Prostate gland (tissue), 2 donors: ENCODE data around the gene KRT73. TPM values are rescaled to one million over a fixed set of nuclear protein-coding genes. Genes with fewer than 3 reads are reported as not detected.
"Not testable (repeated sequence)": the region's sequence is repeated elsewhere in the genome, so short reads cannot be mapped to it uniquely, and the experiment has no call there.

Source experiments
- DNase-seq: peaks from one replicate; pipeline ENCODE4 v3.0.0-alpha.2; 2019; ENCODE audit warnings: low spot score
- H3K27ac ChIP-seq, 2 donors: fragments of 200-600 bp; sonication (generic); 2 replicates each; pipeline ENCODE4 v1.5.1; 2017 to 2019
- H3K27me3 ChIP-seq: fragments of 200-600 bp; sonication (generic); replicated peaks from 2 replicates; pipeline ENCODE4 v1.5.1; 2019; ENCODE audit not compliant: insufficient read depth
- H3K36me3 ChIP-seq, 2 donors: fragments of 200-600 bp; sonication (generic); 1 replicate in 1 of 2; 2 replicates in 1 of 2; pipeline versions ENCODE4 v1.5.1 to v1.8.1; 2017 to 2019
- H3K4me1 ChIP-seq: fragments of 200-600 bp; sonication (generic); replicated peaks from 2 replicates; pipeline ENCODE4 v1.5.1; 2019
- H3K4me3 ChIP-seq, 2 donors: fragments of 200-600 bp; sonication (generic); 2 replicates each; pipeline ENCODE4 v1.5.1; 2017 to 2019
- H3K9me3 ChIP-seq: fragments of 200-600 bp; sonication (generic); 2 replicates; pipeline ENCODE4 v1.5.1; 2017
- CTCF ChIP-seq, 4 experiments: fragments of 200-600 bp in 2 of 4; fragments of 450-650 bp in 2 of 4; sonication (generic) in 2 of 4; IDR thresholded peaks; 1 replicate in 3 of 4; 2 replicates in 1 of 4; pipeline ENCODE4 v1.5.1; 2016 to 2019; ENCODE audit warnings: antibody characterized with exemption in 4 of 4, mild to moderate bottlenecking in 2 of 4, moderate library complexity in 2 of 4
- POLR2A ChIP-seq: fragments of 450-650 bp; IDR thresholded peaks from one replicate; pipeline ENCODE4 v1.6.1; 2016; ENCODE audit warnings: antibody characterized with exemption, mild to moderate bottlenecking
- POLR2AphosphoS5 ChIP-seq: sonication (generic); formaldehyde crosslinking; IDR thresholded peaks from one replicate; pipeline ENCODE4 v1.6.1; 2017; ENCODE audit warnings: antibody characterized with exemption
- WGBS: methylation state at CpG from one replicate; pipeline ENCODE4 v1.1.5; 2018; 5-methylcytosine and 5-hydroxymethylcytosine counted together
- intact Hi-C: fragments of 100-400 bp; cut with DNase I; formaldehyde crosslinking; loops from one replicate; pipeline ENCODE4 v1.14.2; 2022
- total RNA-seq, 2 donors: library from RNA; depleted of rRNA; stranded (reverse); fragments of >200 nt; gene quantifications; one replicate each; pipeline ENCODE4 v1.1.0, GENCODE V29; 2016

KRT73 gene
- total RNA-seq, 2 donors from 2014 or later = not detected

DNA sequence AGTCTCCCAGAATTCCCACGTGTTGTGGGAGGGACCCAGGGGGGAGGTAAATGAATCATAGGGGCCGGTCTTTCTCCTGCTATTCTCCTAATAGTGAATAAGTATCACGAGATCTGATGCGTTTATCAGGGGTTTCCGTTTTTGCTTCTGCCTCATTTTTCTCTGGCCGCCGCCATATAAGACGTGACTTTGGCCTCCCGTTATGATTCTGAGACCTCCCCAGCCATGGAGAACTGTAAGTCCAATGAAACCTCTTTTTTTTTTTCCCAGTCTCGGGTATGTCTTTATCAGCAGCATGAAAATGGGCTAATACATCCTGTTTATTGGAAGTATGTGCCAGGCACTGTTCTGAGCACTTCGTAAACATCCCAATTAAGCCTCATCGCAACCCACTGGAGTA lies 17.9 kb downstream of the KRT73 start:
- DNase-seq = no peak
- no peak overlapping the region for H3K4me3 ChIP-seq
- 89% methylated on average over 12 of the region's 12 CpGs for WGBS
- no peaks in the 10 kb centered on the region for H3K4me1 ChIP-seq
- peaks cover 16% of the 10 kb centered on the region for H3K27me3 ChIP-seq
- TF ChIP-seq CTCF (IDR thresholded peaks at IDR 0.05) (no peak), POLR2A (no peak), POLR2AphosphoS5 (no peak)
- no peak overlapping the region for H3K27ac ChIP-seq
- H3K9me3 ChIP-seq = no peaks in the 10 kb centered on the region
- no peaks in the 10 kb centered on the region for H3K36me3 ChIP-seq
- intact Hi-C loops = no loop called here

- Histone ChIP-seq H3K4me1 (no peaks in the 10 kb centered on the region), H3K4me3 (no peak overlapping the region), H3K27me3 (peaks cover 16% of the 10 kb centered on the region), H3K27ac (no peak overlapping the region), H3K9me3 (no peaks in the 10 kb centered on the region), H3K36me3 (no peaks in the 10 kb centered on the region)
- TF ChIP-seq CTCF (IDR thresholded peaks at IDR 0.05) (no peak), POLR2AphosphoS5 (no peak), POLR2A (no peak)
- no peak for DNase-seq
- whole genome bisulfite sequencing = 76% methylated on average over 2 of the region's 2 CpGs
- intact Hi-C loops = no loop called here
Observed at GRCh38 chr12:52600071-52600470, 18.3 kb downstream of the KRT73 start.

DNA sequence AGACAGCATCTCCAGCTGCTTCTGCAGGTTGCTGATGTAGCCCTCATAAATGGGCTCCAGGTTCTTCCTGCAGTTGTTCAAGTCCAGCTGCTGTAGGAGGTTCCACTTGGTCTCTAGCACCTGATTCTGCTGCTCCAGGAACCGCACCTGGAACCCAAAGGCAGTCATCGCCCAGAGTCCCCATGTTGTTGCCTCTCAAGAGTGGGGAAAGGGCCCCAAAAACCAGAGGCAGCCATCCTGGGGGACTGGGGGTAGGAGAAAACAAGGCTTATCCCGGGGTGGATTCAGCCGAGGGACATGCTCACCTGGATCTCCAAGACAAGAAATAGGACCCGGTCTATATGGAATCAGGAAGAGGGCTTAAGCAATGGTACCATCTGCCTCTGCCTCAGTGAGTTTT lies 19.4 kb downstream of the KRT73 start:
- 96% methylated on average over 5 of the region's 5 CpGs for WGBS
- H3K36me3 ChIP-seq = no peaks in the 10 kb centered on the region
- no peak overlapping the region for H3K27ac ChIP-seq
- H3K9me3 ChIP-seq = no peaks in the 10 kb centered on the region
- no peaks in the 10 kb centered on the region for H3K4me1 ChIP-seq
- no peak overlapping the region for H3K4me3 ChIP-seq
- TF ChIP-seq POLR2AphosphoS5 (no peak), CTCF (IDR thresholded peaks at IDR 0.05) (no peak), POLR2A (no peak)
- H3K27me3 ChIP-seq = peaks cover 16% of the 10 kb centered on the region
- no peak for DNase-seq
- intact Hi-C loops = no loop called here

DNA sequence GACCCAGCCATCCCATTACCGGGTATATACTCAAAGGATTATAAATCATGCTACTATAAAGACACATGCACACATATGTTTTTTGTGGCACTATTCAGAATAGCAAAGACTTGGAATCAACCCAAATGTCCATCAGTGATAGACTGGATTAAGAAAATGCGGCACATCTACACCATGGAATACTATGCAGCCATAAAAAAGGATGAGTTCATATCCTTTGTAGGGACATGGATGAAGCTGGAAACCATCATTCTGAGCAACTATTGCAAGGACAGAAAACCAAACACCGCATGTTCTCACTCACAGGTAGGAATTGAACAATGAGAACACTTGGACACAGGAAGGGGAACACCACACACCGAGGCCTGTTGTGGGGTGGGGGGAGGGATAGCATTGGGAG lies 24.1 kb downstream of the KRT73 start:
- intact Hi-C loops, H3K27me3 ChIP-seq, H3K36me3 ChIP-seq, H3K9me3 ChIP-seq, H3K4me3 ChIP-seq, DNase-seq, H3K4me1 ChIP-seq, H3K27ac ChIP-seq: not testable (repeated sequence)
- 94% methylated on average over 4 of the region's 4 CpGs for WGBS

DNA sequence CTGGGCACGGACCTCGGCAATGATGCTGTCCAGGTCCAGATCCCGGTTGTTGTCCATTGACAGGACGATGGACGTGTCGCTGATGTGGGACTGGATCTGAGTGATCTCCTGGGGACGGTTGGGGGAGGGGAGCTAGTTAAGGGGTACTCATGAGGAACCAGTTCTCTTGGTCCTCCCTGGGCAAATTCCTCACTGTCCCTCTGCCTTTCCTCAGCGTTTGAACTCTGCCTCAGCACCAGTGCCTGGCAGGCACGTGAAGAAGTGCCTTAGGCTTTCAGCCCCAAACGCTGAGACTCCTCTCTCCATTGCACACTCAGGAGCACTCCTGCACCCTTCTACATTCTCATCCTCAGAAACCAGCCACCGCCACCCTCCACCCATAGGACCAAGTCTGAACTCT lies 26.8 kb downstream of the KRT73 start:
- Histone ChIP-seq H3K4me1 (no peaks in the 10 kb centered on the region), H3K27ac (no peak overlapping the region), H3K27me3 (no peaks in the 10 kb centered on the region), H3K4me3 (no peak overlapping the region), H3K36me3 (no peaks in the 10 kb centered on the region), H3K9me3 (no peaks in the 10 kb centered on the region)
- 94% methylated on average over 11 of the region's 11 CpGs for WGBS
- TF ChIP-seq POLR2A = no peak
- no peak for TF ChIP-seq CTCF (IDR thresholded peaks at IDR 0.05)
- TF ChIP-seq POLR2AphosphoS5 = no peak
- DNase-seq = no peak
- intact Hi-C loops = no loop called here
